Hematopoietic multipotent progenitor cell treated with erythropoietin and hydrocortisone succinate and interleukin-3 and kit ligand, for 6 days (in vitro differentiated cells): ENCODE measurements around the gene RBPMS2.
"Not testable (repeated sequence)": the region's sequence is repeated elsewhere in the genome, so short reads cannot be mapped to it uniquely, and the experiment has no call there.

Experiments used
- DNase-seq: peaks from one replicate; pipeline ENCODE4 v3.0.0-alpha.2; 2015

The RBPMS2 gene

DNA sequence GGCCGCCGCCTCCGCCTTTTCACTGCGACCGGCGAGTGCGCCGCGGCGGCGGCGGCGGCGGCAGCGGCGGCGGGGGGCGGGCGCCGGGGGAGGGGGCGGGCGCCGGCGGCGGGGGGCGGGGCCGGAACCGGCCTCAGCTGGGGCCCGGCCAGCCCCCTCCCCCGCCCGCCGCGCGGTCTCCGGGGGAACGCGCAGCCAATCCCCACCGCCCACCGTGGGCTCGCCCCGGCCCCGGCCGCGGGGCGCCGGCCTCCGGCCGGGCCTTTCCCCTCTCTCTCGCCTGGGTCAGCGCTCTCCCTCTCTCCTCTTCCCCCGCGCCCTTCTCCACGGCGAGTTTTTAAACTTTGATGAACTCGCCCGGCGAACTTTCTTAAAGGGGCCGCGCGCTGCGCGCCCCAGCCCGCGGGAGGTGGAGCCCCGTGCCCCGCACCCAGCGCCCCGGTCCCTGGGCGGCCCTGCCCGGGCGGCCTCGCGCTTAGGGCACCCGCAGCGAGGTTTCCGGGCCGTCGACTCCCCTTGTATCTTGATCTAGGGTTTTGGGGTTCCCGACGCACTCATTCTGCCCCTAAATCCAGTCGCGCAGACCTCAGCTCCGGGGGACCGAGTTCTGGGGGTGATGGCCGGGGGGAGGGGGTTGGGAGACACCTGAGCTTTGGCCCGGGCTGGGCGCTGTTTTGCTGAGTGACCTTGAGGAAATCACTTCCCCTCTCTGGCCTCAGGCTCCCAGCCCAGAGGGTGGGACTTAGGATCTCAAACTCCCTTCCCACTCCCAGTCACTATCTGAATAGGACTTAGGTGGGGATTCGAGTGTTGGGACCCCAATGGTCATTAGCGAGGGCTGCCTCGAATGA, at the start of gene RBPMS2:
Gene RBPMS2 (minus strand): TSS at position 39 of the 851 bp plus-strand sequence. CDS start 270 bp downstream, outside the sequence.
- peak; percentile 21 for DNase-seq

DNA sequence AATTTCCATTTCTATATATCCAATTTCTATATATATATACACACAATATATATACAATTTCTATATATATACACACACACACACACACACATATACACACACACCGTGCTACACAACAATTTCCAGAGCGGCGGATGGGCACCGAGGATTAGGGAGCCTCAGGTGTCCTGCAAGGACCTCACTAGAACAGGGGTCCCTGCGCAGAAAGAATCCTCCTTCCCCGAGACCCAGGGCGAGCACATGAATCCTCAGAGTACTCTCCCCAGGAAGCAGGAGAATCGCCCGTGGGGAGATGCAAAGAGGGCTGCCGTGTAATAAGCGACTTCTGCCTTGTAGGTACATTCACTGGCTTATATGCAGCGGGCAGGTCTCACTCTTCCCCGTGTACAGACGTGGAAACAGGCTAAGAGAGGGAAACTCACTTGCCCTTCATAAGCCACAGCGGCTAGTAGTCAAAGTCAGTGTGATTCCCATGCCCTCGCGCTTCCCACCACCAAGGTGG, 49.6 kb upstream of the RBPMS2 start:
- peak; percentile 46 for DNase-seq

DNA sequence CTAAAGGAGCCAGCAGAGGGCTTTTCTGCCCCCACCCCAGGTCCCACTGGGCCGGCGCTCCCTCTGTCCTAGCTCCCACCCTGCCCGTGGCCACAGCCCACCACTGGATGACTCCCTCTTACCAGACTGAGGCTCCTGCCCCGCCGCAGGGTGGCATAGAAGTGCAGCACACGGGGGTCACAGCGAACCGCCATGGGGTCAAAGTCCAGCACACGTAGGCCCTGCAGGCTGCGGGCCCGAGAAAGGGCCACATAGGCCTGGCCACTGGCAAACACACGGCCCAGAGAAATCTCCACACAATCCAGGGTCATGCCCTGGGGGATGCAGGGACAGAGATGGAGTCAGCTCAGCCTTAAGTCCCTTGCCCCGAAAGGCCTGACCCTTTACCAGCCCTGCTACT, 41.1 kb upstream of the RBPMS2 start:
- DNase-seq = no peak

DNA sequence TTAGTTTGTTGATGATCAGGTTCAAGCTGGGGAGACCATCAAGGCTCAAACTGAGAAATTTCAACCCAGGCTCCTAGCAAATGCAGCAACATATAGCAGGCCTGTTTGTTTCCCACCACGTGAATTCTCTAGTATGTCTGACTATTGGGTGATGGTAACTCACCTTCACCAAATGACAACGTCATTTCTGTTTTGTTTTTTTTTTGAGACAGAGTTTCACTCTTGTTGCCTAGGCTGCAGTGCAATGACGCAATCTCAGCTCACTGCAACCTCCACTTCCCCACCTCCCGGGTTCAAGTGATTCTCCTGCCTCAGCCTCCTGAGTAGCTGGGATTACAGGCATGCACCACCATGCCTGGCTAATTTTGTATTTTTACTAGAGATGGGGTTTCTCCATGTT, 39.6 kb upstream of the RBPMS2 start:
- not testable (repeated sequence) for DNase-seq

DNA sequence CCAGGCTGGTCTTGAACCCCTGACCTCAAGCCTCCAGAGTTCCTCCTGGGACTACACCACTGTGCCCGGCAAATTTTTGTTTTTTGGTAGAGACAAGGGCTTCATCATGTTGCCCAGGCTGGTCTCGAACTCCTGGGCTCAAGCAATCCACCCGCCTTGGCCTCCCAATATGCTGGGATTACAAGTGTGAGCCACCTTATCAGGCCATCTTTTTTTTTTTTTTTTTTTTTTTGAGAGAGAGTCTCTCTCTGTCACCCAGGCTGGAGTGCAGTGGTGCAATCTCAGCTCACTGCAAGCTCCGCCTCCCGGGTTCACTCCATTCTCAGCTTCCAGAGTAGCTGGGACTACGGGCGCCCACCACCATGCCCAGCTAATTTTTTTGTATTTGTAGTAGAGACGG, 38.9 kb upstream of the RBPMS2 start:
- DNase-seq = not testable (repeated sequence)

DNA sequence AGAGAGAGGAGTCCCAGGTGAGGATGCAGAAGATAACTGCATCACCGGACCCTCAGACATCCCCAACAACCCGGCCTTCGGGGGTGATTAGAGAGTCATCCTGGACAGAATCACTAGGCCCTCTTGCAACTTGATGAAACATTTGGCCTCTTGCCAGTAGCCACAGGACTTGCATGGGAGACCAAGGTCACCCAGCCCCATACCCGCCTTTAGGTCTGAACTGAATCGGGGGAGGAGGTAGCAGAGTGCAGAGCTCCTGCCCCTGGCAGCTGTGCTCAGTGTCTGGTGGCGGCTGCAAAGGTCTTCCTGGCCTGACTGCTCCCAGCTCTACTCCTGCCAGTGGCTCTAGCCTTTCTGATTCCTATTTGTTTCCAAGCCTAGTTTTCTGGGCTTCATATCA, 37.7 kb upstream of the RBPMS2 start:
- DNase-seq = peak; percentile 88

DNA sequence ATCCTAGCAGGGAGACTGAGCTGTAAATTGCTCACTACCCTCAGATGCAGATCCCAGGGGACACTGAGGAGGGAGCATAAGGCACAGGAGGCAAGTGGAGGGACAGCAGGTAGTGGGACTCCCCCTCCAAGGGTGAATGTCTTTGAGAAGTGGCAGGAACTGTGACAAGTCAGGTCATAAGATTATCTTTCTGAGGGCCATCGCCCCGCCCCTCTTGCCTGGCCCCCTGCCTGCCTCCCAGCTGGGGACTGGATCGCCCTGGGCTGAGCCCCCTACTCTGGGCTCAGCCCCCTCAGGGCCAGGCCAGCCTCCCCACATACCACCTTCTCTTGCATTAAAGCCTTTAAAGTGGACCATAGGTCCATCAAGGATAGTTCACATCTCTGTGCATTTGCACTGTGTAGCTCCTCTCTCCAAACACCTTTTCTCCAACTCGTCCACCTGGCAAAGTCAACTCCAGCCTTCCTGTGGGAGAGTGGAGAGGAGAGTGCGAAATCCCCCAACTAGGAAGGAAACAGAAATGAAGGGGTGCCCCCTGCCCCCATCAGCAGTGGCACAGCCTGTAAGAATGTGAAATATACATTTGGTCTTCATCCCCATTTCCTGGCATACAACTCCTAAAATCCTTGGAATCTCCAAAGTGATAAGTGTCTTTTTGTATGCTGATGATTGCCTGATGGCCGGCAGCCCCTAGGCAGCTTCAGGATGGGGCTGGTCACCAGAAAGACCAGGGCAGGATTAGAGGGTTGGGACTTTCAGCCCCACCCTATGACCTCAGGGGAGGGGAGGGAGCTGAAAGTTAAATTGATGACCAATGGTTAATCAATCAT, 35.3 kb upstream of the RBPMS2 start:
- no peak for DNase-seq

DNA sequence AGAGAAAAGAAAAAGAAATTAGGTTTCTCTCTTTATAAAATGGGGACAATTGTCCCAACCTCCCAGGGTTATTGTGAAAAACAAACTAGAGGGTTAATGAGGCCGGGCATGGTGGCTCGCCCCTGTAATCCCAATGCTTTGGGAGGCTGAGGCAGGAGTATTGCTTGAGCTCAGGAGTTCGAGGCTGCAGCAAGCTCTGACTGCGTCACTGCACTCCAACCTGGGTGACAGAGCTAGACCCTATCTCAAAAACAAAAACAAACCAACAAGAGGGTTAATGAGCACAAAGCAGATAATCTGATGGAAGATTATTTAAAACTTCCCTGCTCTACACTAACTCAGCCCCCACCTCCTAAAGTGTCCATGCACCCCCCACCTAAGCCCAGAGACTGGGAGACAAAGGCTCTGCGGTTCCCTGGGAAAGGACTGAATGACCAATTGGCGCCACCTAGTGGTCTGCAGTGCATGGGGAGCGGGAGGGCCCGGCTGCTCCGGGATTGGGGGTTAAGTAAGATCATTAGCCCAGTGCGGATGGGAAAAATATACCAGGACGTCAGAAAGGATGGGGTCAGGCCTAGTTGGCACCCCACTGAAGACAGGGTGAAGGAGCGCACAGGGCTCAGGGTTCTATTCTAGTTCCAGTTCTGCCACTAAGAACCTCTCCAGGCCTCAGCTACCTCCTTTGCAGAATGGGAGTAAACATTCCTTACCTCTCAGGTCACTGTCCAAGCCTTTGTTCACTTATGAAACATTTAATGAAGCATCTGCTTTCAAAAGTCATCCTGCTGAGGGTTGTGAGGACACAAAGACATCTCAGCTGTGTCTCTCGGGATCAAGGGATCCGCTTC, 34.5 kb upstream of the RBPMS2 start:
- peak; percentile 89 for DNase-seq

DNA sequence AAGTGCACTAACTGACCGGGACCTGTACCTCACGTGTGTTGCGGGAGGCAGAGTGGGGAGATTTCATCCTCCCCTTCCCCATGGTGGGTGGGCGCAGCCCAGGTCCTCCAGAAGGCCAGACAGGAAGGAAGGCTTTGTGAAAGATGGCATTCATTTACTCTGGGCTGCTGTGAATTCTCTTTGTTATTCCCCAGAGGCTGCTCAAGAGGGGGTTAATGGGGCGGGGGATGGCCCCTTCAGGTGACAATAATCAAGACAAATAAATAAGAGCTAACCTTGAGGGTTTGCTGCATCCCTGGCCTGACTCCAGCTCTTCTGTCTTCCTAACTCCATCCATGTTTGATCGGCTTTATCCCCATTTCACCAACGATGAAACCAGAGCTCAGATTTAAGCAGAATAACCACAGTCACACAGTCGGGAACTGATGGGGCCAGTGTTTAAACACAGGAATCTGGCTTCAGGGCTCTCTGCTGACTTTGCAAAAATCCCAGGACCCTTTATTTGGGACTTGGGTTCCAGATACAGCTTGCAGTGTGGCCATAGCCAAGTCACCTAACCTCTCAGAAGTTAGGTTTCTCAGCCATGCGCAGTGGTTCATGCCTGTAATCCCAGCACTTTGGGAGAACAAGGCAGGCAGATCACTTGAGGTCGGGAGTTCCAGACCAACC, 33.5 kb upstream of the RBPMS2 start:
- DNase-seq = no peak

DNA sequence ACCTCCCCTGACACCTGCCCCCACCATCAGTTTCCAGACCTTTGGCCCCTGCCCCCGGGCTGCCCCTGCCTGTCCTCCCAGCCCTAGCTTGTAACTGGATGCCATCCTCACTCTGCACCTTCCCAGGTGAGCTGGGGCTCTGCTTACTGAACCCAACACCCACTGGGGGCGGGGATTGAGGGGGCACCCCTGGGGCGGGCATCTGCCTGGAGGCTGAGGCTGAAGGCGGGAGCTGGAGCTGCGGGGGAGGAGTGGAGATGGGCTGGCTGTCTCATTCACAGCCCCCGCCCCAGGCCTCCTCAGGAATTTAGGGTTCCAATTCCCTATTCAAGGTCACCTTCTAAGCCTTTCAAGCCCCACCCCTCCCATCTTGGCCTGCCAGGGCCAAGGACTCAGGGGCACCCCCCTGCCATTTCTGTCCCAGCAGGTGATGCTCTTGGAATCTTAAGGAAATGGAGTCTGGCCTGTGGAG, 32.4 kb upstream of the RBPMS2 start:
- DNase-seq = no peak

DNA sequence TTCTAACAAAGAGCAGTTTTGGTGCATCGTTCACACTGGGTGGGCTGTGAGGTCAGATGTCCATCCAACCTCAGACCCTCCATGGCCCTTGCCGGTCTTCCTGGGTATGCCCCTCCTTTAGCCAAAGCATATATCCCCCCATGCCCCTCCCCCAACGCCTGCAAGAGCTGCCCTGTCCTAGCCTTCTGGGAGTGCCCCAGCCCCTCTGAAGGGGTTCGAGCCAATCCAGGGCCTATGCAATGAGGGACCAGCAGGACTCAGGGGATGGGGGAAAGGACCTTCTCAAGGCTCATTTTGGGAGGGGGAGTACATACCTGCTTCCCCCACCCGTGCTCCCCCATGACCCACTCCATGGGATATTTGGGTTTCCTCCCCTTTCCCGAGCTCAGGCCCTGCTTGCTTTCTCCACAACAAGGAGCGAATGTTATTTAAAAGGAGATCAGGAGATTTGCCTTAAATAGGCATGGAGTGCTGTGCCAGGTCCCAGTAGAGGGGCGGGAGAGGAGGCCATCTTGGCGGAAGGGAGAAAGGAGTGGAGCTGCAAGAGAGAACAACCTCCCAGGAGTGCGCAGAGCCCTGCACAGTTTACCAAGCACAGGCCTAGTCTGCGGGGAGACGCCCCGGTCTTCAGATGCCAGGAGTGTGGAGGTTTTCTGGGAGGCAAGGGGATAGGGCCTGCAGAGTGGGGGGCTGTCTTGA, 31.8 kb upstream of the RBPMS2 start:
- DNase-seq = no peak

DNA sequence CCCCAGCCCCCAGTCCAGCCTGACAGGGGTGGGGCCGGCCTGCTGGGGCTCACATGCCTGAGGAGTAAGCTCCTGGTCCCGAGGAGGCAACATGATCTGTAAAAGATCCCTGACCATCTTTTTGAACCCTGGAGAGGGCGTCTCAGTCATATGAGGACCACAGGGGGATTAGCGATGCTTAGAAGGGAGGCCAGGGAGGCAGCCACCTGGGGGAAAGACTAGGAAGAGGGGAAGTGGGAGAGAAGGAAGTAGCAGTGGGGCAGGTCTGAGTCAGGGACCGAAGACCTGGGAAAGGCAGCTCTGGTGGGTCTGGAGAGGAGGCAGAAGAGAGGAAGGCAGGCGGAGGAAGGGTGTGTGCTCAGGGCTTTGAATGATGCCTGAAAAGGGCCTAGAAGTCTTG, 31.1 kb upstream of the RBPMS2 start:
- no peak for DNase-seq

DNA sequence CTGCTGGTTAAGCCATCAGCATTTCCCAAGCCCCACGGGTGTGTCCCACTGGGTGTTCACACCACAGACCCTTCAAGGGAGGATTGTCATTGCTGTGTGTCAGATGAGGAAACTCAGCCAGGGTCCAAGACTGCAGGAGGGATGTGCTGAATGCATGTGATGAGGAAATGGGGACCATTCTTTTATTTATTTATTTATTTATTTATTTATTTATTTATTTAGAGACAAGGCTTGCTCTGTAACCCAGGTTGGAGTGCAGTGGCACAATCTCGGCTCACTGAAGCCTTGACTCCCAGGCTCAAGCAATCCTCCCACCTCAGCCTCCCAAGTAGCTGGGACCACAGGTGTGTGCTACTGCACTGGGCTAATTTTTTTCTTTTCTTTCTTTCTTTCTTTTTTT, 29.2 kb upstream of the RBPMS2 start:
- DNase-seq = no peak

DNA sequence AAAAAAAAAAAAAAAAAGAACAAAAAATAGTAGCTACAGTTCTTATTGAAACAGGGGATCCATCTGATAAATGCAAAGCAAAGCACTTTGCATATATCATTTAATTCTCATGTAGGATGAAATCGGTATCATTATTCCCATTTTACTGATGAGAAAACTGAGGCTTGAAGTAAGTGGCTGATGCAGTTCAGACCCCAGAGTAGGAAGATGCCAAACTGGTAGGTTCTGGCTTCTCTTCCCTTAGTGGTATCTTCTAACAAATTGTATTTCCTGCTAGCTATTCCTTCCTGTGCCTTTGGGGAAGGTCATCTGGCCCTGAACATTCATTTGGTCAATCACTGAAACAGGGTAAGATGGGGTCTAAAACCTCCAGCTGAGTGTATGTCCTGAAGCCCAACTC, 28.1 kb upstream of the RBPMS2 start:
- no peak for DNase-seq

DNA sequence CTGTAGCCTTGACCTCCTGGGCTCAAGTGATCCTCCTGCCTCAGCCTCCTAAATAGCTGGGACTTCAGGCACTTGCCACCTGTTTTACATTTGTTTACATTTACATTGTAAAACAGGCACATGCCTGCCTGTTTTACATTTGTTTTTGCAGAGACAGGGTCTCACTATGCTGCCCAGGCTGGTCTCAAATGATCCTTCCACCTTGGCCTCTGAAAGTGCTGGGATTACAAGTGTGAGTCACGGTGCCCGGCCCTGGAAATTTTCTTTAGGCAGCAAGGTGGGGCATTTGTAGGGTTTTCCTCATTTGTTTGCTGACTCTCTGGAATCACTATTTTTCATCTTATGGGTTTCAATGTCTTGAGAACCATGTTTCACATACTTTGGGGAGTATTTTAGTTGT, 25.1 kb upstream of the RBPMS2 start:
- DNase-seq = no peak

DNA sequence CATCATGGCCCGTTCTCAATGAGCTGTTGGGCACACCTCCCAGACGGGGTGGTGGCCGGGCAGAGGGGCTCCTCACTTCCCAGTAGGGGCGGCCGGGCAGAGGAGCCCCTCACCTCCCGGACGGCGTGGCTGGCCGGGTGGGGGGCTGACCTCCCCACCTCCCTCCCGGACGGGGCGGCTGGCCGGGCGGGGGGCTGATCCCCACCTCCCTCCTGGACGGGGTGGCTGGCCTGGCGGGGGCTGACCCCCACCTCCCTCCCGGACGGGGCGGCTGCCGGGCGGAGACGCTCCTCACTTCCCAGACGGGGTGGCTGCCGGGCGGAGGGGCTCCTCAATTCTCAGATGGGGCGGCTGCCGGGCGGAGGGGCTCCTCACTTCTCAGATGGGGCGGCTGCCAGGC, 23.5 kb upstream of the RBPMS2 start:
- DNase-seq = not testable (repeated sequence)

DNA sequence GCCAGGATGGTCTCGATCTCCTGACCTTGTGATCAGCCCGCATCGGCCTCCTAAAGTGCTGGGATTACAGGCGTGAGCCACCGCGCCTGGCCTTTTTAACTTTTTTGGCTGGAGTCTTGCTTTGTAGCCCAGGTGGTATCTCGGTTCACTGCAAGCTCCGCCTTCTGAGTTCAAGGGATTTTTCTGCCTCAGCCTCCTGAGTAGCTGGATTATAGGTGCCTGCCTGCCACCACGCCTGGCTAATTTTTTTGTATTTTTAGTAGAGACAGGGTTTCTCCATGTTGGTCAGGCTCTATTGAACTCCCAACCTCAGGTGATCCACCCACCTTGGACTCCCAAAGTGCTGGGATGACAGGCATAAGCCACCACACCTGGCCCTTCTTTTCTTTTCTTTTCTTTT, 20.5 kb upstream of the RBPMS2 start:
- not testable (repeated sequence) for DNase-seq

DNA sequence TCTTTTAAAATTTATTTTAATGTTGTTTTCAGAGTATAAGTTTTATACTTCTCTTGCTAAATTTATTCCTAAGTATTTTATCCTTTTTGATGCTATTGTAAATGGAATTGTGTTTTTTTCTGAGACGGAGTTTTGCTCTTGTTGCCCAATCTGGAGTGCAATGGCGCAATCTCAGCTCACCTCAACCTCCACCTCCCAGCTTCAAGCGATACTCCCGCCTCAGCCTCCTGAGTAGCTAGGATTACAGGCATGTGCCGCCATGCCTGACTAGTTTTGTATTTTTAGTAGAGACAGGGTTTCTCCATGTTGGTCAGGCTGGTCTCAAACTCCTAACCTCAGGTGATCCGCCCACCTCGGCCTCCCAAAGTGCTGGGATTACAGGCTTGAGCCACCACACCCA, 19.9 kb upstream of the RBPMS2 start:
- DNase-seq = not testable (repeated sequence)

DNA sequence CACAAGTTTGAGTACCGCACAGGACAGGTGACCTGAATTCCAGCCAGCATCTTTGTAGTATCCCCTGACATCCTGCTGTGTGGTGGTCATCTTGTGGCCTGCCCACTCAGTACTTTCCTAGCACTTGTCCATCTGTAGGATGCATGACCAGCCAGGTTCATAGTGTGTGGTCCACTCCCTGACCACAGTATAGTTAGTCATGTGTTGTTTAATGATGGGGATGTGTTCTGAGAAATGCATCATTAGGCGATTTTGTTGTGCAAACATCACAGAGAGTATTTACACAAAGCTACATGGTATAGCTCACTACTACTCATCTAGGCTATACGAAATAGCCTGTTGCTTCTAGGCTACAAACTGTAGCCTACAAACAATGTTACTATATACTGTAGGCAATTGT, 16.9 kb upstream of the RBPMS2 start:
- no peak for DNase-seq

DNA sequence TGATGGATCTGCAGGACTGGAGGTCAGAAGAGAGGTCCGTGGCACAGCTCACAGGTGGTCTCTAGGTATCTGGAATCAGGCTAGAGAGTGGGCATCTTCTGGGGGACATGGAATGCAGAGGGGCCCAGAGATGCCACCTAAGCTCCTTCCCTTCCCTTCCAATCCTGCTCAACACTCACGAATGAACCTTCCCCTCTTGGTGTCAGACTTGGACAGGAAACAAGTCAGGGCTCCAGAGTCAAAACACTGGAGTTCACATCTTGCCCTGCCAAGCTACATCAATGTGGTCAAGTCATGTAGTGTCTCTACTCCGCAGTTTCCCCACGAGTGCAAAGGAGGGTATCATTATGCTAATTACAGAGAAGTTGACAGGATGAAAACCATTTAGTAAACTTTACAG, 16.0 kb upstream of the RBPMS2 start:
- DNase-seq = no peak

DNA sequence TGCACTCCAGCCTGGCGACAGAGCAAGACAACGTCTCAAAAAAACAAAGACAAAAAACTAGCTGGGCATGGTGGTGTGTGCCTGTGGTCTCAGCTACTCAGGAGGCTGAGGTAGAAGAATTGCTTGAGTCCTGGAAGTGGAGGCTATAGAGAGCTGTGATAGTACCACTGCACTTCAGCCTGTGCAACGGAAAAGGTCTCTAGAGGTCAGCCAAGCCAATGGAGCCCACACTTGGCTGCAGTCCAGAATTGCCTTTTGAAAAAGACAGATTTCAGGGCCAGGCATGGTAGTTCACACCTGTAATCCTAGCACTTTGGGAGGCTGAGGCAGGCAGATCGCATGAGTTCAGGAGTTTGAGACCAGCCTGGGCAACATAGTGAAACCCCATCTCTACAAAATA, 8.4 kb upstream of the RBPMS2 start:
- no peak for DNase-seq

DNA sequence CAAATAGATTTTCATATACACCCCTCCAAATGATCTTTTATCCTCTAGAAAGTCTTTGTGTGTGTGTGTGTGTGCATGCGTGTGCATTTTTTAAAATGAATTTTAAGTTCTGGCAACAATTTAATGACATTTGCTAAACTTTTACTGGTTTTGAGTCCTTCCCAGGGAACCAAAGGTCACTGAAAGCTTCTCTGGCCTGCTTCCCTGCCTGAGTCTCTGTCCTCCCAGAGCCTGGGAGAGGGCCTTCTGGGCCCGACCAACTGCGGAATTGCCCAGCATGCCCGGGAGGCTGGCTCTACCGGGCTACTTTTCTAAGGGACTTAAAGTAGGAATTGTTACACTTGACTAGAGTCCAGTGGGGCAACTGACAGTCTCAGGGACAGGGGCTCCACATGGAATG, 7.4 kb upstream of the RBPMS2 start:
- no peak for DNase-seq
